Glutamatergic neuron (in vitro differentiated cells): ENCODE measurements around the gene ADK. TPM values are rescaled to one million over a fixed set of nuclear protein-coding genes. Genes with fewer than 3 reads are reported as not detected.

Experiments
- DNase-seq: peaks from one replicate; pipeline ENCODE4 v3.0.0; 2022
- H3K27ac Mint-ChIP-seq: one replicate; pipeline ENCODE4 v1.8.0; 2020; ENCODE audit warnings: mild to moderate bottlenecking, mixed read lengths, inconsistent platforms; ENCODE audit not compliant: unreplicated experiment
- H3K27me3 Mint-ChIP-seq: one replicate; pipeline ENCODE4 v1.8.0; 2020; ENCODE audit warnings: mild to moderate bottlenecking, moderate library complexity, mixed read lengths, inconsistent platforms; ENCODE audit not compliant: unreplicated experiment
- H3K36me3 Mint-ChIP-seq: one replicate; pipeline ENCODE4 v1.8.0; 2020; ENCODE audit warnings: mild to moderate bottlenecking, mixed read lengths, inconsistent platforms; ENCODE audit not compliant: unreplicated experiment
- H3K4me1 Mint-ChIP-seq: one replicate; pipeline ENCODE4 v1.8.0; 2020; ENCODE audit warnings: mild to moderate bottlenecking, low read depth, mixed read lengths, inconsistent platforms; ENCODE audit not compliant: unreplicated experiment
- H3K4me3 Mint-ChIP-seq: one replicate; pipeline ENCODE4 v1.8.0; 2020; ENCODE audit warnings: mild to moderate bottlenecking, mixed read lengths, inconsistent platforms; ENCODE audit not compliant: unreplicated experiment
- H3K9me3 Mint-ChIP-seq: one replicate; pipeline ENCODE4 v1.8.0; 2020; ENCODE audit warnings: mild to moderate bottlenecking, moderate library complexity, mixed read lengths, inconsistent platforms; ENCODE audit not compliant: unreplicated experiment
- total RNA-seq: library from RNA; stranded (reverse); fragmentation: NEBNext Ultra II Directional; extraction: Animal tissue kit (Norgen Biotek cat#: 25700); gene quantifications from one replicate; pipeline ENCODE4 v1.2.1, GENCODE V29; 2021; ENCODE audit not compliant: unreplicated experiment
- TF ChIP-seq, protein P1 (sequence below): fragments of 200-600 bp; sonication (generic); IDR thresholded peaks from one replicate; pipeline ENCODE4 v1.5.0; 2021; ENCODE audit not compliant: partially characterized antibody, unreplicated experiment

The ADK gene
- total RNA-seq, 1 donor from 2014 or later = 16.4 TPM

DNA sequence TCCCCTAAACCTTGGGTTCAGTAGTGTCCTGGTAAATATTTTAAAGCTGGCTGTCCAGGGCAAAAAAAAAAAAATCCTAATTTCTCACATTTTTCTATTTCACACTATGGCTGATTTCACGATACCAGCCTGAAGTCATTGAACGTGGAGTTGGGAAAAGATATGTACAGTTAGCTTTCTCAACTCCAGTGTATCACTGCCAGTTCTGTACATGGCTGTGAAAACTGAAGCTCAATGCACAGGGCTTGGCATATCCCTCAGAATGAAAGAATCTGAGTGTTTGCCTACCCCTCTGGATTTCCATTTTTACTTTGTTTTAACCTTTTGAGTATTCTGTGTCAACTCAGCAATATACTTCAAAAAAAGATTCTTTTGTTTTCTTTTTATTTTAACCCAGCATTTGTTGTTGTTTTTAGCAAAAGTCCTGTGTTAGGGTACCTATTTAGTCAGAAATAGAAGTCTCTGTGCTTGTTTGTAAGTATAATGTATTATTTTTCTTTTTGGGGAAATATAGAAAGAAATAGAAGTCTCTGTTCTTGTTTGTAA lies 274.5 kb downstream of the ADK start:
- H3K9me3 Mint-ChIP-seq = peaks cover 4% of the 10 kb centered on the region
- TF ChIP-seq, protein P1, sequence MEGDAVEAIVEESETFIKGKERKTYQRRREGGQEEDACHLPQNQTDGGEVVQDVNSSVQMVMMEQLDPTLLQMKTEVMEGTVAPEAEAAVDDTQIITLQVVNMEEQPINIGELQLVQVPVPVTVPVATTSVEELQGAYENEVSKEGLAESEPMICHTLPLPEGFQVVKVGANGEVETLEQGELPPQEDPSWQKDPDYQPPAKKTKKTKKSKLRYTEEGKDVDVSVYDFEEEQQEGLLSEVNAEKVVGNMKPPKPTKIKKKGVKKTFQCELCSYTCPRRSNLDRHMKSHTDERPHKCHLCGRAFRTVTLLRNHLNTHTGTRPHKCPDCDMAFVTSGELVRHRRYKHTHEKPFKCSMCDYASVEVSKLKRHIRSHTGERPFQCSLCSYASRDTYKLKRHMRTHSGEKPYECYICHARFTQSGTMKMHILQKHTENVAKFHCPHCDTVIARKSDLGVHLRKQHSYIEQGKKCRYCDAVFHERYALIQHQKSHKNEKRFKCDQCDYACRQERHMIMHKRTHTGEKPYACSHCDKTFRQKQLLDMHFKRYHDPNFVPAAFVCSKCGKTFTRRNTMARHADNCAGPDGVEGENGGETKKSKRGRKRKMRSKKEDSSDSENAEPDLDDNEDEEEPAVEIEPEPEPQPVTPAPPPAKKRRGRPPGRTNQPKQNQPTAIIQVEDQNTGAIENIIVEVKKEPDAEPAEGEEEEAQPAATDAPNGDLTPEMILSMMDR = no peak
- H3K36me3 Mint-ChIP-seq = peaks cover 19% of the 10 kb centered on the region
- no peak for DNase-seq
- H3K27ac Mint-ChIP-seq = no peak overlapping the region
- H3K27me3 Mint-ChIP-seq = peaks cover 4% of the 10 kb centered on the region
- H3K4me3 Mint-ChIP-seq = no peak overlapping the region
- peaks cover 9% of the 10 kb centered on the region for H3K4me1 Mint-ChIP-seq

DNA sequence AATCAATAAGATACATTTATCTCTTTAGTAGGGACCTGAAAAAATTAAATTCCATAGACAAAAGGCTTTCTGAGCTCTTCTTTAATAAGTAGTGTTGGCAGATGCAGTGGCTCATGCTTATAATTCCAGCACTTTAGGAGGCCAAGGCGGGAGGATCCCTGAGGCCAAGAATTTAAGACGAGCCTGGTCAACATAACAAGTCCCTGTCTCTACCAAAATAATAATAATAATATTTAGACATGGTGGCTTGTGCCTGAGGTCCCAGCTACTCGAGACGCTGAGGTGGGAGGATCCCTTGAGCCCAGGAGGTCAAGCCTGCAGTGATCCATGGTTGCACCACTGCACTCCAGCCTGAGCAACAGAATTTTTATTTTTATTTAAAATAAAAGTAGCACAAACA lies 280.8 kb downstream of the ADK start:
- TF ChIP-seq, protein P1 = no peak
- no peaks in the 10 kb centered on the region for H3K36me3 Mint-ChIP-seq
- no peak overlapping the region for H3K4me3 Mint-ChIP-seq
- no peaks in the 10 kb centered on the region for H3K27me3 Mint-ChIP-seq
- peaks cover 4% of the 10 kb centered on the region for H3K4me1 Mint-ChIP-seq
- no peak overlapping the region for H3K27ac Mint-ChIP-seq
- no peak for DNase-seq
- H3K9me3 Mint-ChIP-seq = no peaks in the 10 kb centered on the region

DNA sequence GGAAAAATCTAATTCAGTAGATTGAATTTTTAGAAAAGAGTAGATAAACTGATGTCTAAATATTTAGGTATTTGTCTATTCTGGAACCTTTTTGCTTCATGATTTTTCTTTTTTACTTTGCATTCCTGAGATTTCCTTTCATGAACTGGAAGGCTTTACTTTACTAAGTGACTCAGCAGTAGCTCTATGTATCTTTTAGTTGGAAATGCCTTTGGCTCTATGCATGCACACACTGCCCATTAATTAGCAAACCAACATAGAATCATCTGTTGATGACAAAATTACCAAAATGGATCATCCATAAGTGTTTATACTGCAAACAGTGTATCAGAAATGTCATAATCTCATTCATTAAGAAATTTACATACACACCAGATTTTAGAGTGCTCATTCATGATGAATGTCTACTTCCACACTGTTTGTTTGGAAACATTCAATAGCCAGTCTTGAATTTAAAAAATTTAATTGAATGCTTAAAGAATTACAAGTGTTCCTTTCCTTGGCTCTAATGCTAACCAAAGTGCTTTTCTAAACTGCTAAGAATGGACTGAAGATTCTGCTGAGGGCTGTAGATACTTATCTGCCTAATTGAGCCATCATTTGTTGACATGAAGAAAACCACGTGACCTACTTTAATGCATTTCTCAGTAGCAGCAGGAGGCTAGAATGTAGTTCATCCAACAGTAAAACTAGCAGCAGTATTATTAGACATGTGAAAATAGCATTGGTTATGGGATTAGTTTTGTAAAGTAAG lies 282.0 kb downstream of the ADK start:
- H3K4me3 Mint-ChIP-seq = no peak overlapping the region
- H3K27me3 Mint-ChIP-seq = no peaks in the 10 kb centered on the region

DNA sequence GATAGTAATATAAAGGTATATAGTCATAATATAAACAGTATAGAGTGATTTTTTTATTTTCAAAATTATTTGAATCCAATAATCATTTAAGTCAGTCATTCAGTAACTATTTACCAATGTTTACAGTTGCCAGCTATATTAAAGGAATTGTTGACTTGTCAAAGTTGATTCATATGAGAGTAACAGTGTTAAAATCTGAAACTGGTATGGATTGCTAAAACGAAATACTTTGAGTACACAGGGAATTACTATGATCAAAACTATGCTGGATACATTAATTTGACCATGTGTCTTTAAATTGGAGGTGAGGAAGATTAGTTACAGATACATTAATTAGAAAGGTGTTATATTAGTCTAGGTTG lies 282.6 kb downstream of the ADK start:
- no peak for DNase-seq
- TF ChIP-seq, protein P1 = no peak
- H3K27me3 Mint-ChIP-seq = no peaks in the 10 kb centered on the region
- no peak overlapping the region for H3K27ac Mint-ChIP-seq
- H3K4me1 Mint-ChIP-seq = peaks cover 4% of the 10 kb centered on the region
- no peak overlapping the region for H3K4me3 Mint-ChIP-seq
- no peaks in the 10 kb centered on the region for H3K9me3 Mint-ChIP-seq
- H3K36me3 Mint-ChIP-seq = no peaks in the 10 kb centered on the region

More for the DNA sequence above, 282.0 kb downstream of the ADK start:
- no peak for DNase-seq
- TF ChIP-seq, protein P1 = no peak
- peaks cover 4% of the 10 kb centered on the region for H3K4me1 Mint-ChIP-seq
- H3K36me3 Mint-ChIP-seq = no peaks in the 10 kb centered on the region
- no peak overlapping the region for H3K27ac Mint-ChIP-seq
- no peaks in the 10 kb centered on the region for H3K9me3 Mint-ChIP-seq

DNA sequence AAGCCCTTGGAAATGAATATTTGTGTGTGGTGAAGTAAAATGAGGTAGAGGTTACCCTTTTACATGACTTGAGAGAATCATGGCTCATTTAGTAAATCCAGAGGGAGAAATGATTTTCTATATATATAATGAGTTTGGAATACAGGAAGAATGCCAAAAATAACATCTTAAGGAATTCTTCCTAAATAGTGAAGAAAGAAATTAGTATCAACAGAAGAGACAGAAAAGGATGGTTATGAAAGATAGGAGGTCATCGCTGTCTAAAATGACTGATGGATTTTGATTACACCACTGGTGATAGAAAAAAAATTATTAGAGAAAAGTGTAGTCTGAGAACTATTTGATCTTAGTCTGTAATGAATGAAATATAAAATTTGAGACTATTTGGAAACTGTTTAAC lies 283.0 kb downstream of the ADK start:
- no peak for DNase-seq
- no peaks in the 10 kb centered on the region for H3K27me3 Mint-ChIP-seq
- H3K27ac Mint-ChIP-seq = no peak overlapping the region
- TF ChIP-seq, protein P1 = no peak
- H3K4me1 Mint-ChIP-seq = peaks cover 4% of the 10 kb centered on the region
- no peaks in the 10 kb centered on the region for H3K36me3 Mint-ChIP-seq
- no peaks in the 10 kb centered on the region for H3K9me3 Mint-ChIP-seq
- no peak overlapping the region for H3K4me3 Mint-ChIP-seq
